Hepatocyte (in vitro differentiated cells): Measurements from ENCODE around the gene DPY30. TPM values are rescaled to one million over a fixed set of nuclear protein-coding genes. Genes with fewer than 3 reads are reported as not detected.

Source experiments
- DNase-seq: peaks from one replicate; pipeline ENCODE4 v3.0.0-alpha.2; 2016; ENCODE audit warnings: low spot score
- H2AFZ ChIP-seq: fragments of 200-600 bp; sonication (generic); 2 replicates; pipeline ENCODE4 v1.6.0; 2016; ENCODE audit warnings: antibody characterized with exemption, mild to moderate bottlenecking
- H3K27ac ChIP-seq: fragments of 200-600 bp; sonication (generic); 2 replicates; pipeline ENCODE4 v1.5.1; 2016; ENCODE audit warnings: mild to moderate bottlenecking
- H3K27me3 ChIP-seq: fragments of 200-600 bp; sonication (generic); 2 replicates; pipeline ENCODE4 v1.6.1; 2016
- H3K36me3 ChIP-seq: fragments of 200-600 bp; sonication (generic); replicated peaks from 2 replicates; pipeline ENCODE4 v1.5.1; 2016; ENCODE audit warnings: low read depth; ENCODE audit not compliant: insufficient read depth
- H3K4me1 ChIP-seq: fragments of 200-600 bp; sonication (generic); 2 replicates; pipeline ENCODE4 v1.5.1; 2016; ENCODE audit warnings: mild to moderate bottlenecking, moderate library complexity; ENCODE audit not compliant: insufficient read depth
- H3K4me2 ChIP-seq: fragments of 200-600 bp; sonication (generic); 2 replicates; pipeline ENCODE4 v1.6.0; 2016
- H3K4me3 ChIP-seq: fragments of 200-600 bp; sonication (generic); 2 replicates; pipeline ENCODE4 v1.5.1; 2016; ENCODE audit warnings: mild to moderate bottlenecking
- H3K79me2 ChIP-seq: fragments of 200-600 bp; sonication (generic); 2 replicates; pipeline ENCODE4 v1.6.0; 2017; ENCODE audit warnings: mild to moderate bottlenecking
- H3K9me2 ChIP-seq: fragments of 200-600 bp; sonication (generic); replicated peaks from 2 replicates; pipeline ENCODE4 v1.6.0; 2017; ENCODE audit warnings: mild to moderate bottlenecking; ENCODE audit not compliant: insufficient read depth
- H3K9me3 ChIP-seq: fragments of 200-600 bp; sonication (generic); 2 replicates; pipeline ENCODE4 v1.5.1; 2016; ENCODE audit warnings: low read depth, mild to moderate bottlenecking
- H4K20me1 ChIP-seq: fragments of 200-600 bp; sonication (generic); 2 replicates; pipeline ENCODE4 v1.6.0; 2016; ENCODE audit warnings: mild to moderate bottlenecking; ENCODE audit not compliant: insufficient read depth, poor library complexity, severe bottlenecking
- EZH2 ChIP-seq: fragments of 200-600 bp; sonication (generic); IDR thresholded peaks from 2 replicates; pipeline ENCODE4 v1.6.1; 2016; ENCODE audit warnings: antibody characterized with exemption, mild to moderate bottlenecking, borderline replicate concordance
- EZH2phosphoT487 ChIP-seq: fragments of 200-600 bp; sonication (generic); IDR thresholded peaks from one replicate; pipeline ENCODE4 v1.6.1; 2018; ENCODE audit warnings: antibody characterized with exemption, mild to moderate bottlenecking, low read depth, moderate library complexity; ENCODE audit not compliant: unreplicated experiment, severe bottlenecking
- WGBS: methylation state at CpG from one replicate; pipeline ENCODE4 v1.1.6; 2016; ENCODE audit warnings: low lambda C conversion rate; ENCODE audit errors: missing lambda C conversion rate; 5-methylcytosine and 5-hydroxymethylcytosine counted together
- polyA plus RNA-seq: library from polyadenylated mRNA; unstranded; fragments of >200 nt; fragmentation: Nextera tagmentation; extraction: Ambion mirVana; gene quantifications from 2 replicates; pipeline ENCODE4 v1.2.1, GENCODE V29; 2016
- total RNA-seq: library from RNA; depleted of rRNA; stranded (reverse); fragments of >200 nt; gene quantifications from 2 replicates; pipeline ENCODE4 v1.2.3, GENCODE V29; 2014
- TF ChIP-seq, protein P1 (sequence below): fragments of 200-600 bp; sonication (generic); IDR thresholded peaks from 2 replicates; pipeline ENCODE4 v1.5.1; 2016; ENCODE audit warnings: antibody characterized with exemption, mild to moderate bottlenecking; ENCODE audit not compliant: poor library complexity

DPY30 gene
- total and polyA plus RNA-seq, 2 experiments from 2014 or later: 108 to 117 TPM

DNA sequence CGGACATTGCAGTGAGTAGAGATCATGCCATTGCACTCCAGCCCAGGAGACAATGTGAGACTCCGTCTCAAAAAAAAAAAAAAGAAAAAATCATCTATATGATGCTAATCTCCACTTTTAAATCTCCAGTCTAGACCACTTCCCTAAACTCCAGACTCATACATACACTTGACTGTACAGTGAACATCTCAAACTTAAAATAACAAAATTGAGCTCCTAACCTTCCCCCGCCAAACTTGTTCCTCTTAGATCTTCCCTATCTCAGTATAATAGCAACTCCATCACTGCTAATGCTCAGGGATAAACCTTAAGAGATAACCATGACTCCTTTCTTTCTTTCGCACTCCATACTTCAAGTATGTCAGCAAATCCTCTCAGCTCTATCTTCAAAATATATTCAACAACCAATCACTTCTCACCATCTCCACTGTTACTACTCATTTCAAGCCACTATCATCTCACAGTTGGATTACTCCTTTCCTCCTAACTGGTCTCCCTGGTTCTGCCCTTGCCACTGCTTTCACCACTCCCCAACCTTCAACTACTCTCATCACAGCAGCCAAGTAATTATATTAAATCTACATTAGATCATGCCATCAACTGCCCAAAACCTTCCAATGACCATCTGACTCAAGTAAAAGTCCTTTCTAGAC lies 40.7 kb downstream of the DPY30 start:
- H3K4me1 ChIP-seq: no peaks in the 10 kb centered on the region
- TF ChIP-seq EZH2phosphoT487 (no peak), EZH2 (no peak)
- TF ChIP-seq, protein P1, sequence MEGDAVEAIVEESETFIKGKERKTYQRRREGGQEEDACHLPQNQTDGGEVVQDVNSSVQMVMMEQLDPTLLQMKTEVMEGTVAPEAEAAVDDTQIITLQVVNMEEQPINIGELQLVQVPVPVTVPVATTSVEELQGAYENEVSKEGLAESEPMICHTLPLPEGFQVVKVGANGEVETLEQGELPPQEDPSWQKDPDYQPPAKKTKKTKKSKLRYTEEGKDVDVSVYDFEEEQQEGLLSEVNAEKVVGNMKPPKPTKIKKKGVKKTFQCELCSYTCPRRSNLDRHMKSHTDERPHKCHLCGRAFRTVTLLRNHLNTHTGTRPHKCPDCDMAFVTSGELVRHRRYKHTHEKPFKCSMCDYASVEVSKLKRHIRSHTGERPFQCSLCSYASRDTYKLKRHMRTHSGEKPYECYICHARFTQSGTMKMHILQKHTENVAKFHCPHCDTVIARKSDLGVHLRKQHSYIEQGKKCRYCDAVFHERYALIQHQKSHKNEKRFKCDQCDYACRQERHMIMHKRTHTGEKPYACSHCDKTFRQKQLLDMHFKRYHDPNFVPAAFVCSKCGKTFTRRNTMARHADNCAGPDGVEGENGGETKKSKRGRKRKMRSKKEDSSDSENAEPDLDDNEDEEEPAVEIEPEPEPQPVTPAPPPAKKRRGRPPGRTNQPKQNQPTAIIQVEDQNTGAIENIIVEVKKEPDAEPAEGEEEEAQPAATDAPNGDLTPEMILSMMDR: no peak
- peaks cover 45% of the 10 kb centered on the region for H4K20me1 ChIP-seq
- H3K36me3 ChIP-seq: no peaks in the 10 kb centered on the region
- no peak overlapping the region for H2AFZ ChIP-seq
- no peaks in the 10 kb centered on the region for H3K27me3 ChIP-seq
- no peaks in the 10 kb centered on the region for H3K9me2 ChIP-seq
- H3K4me3 ChIP-seq: no peak overlapping the region
- no peak overlapping the region for H3K4me2 ChIP-seq
- DNase-seq: no peak
- H3K79me2 ChIP-seq: peaks cover 100% of the 10 kb centered on the region
- H3K27ac ChIP-seq: no peak overlapping the region
- 95% methylated on average over 4 of the region's 4 CpGs for WGBS
- no peaks in the 10 kb centered on the region for H3K9me3 ChIP-seq

DNA sequence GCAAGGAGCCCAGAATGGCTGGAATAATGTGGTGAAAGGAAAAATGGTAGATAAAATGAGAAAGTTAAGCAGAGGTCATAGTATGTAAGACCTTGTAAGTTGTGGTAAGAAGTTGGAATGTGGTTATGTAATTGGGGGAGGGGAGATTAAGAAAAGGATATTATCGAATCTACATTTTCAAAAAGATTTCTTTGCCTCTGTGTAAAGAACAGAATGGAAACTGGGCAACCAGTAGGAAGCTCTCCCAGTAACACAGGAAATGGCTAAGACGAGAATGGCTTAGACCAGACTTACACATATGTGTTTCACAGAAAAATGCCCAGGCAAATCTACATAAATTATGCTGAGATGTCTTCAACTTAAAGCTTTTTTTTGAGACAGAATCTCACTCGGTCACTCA lies 42.0 kb downstream of the DPY30 start:
- no peak overlapping the region for H3K4me2 ChIP-seq
- no peaks in the 10 kb centered on the region for H3K27me3 ChIP-seq
- H4K20me1 ChIP-seq: peaks cover 34% of the 10 kb centered on the region
- H3K36me3 ChIP-seq: no peaks in the 10 kb centered on the region
- peaks cover 99% of the 10 kb centered on the region for H3K79me2 ChIP-seq
- H2AFZ ChIP-seq: no peak overlapping the region
- no peaks in the 10 kb centered on the region for H3K4me1 ChIP-seq
- H3K9me2 ChIP-seq: no peaks in the 10 kb centered on the region
- no peak for DNase-seq
- no peaks in the 10 kb centered on the region for H3K9me3 ChIP-seq
- WGBS: 87% methylated on average over 3 of the region's 3 CpGs
- no peak overlapping the region for H3K27ac ChIP-seq
- TF ChIP-seq EZH2: no peak
- no peak for TF ChIP-seq EZH2phosphoT487
- TF ChIP-seq, protein P1: no peak
- H3K4me3 ChIP-seq: no peak overlapping the region

DNA sequence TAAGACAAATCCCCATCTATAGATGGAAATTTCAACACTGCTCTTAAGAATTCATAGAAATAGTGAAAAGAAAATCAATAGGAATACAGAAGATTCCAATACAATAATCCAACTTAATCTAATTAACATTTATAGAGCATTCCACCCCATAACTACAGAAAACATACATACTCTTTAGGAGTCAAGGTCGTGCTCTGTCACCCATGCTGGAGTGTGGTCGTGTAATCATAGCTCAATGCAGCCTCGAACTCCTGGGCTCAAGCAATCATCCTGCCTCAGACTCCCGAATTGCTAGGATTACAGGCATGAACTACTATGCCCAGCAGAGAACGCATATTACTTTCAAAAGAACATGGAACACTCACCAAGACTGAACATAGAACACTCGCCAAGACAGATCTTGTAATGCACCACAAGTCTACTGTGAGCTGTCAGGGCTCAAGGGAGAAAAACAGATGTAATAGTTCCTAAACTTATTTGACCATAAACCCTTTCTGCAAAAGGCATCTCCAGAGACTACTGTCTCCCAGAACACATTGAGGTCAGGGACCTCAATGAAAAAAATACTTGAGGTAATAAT lies 42.9 kb downstream of the DPY30 start:
- H3K4me1 ChIP-seq: no peaks in the 10 kb centered on the region
- no peaks in the 10 kb centered on the region for H3K9me2 ChIP-seq
- no peak overlapping the region for H3K4me3 ChIP-seq
- no peak overlapping the region for H3K27ac ChIP-seq
- WGBS: 86% methylated on average over 6 of the region's 6 CpGs
- H2AFZ ChIP-seq: no peak overlapping the region
- no peak for DNase-seq
- peaks cover 99% of the 10 kb centered on the region for H3K79me2 ChIP-seq
- no peaks in the 10 kb centered on the region for H3K36me3 ChIP-seq
- peaks cover 34% of the 10 kb centered on the region for H4K20me1 ChIP-seq
- TF ChIP-seq, protein P1: no peak
- TF ChIP-seq EZH2phosphoT487 (no peak), EZH2 (no peak)
- H3K9me3 ChIP-seq: no peaks in the 10 kb centered on the region
- no peaks in the 10 kb centered on the region for H3K27me3 ChIP-seq
- H3K4me2 ChIP-seq: no peak overlapping the region
